Stomach (tissue), 9 donors: Measurements from ENCODE around the gene THSD4. TPM values are rescaled to one million over a fixed set of nuclear protein-coding genes. Genes with fewer than 3 reads are reported as not detected.

Experiments used
- DNase-seq, 2 donors: peaks; one replicate each; pipeline versions ENCODE4 v3.0.0 to v3.0.0-alpha.2; 2013 to 2019
- H3K27ac ChIP-seq, 5 donors: fragments of 200-600 bp in 4 of 5; sonication (generic) in 4 of 5; one replicate each; pipeline ENCODE4 v1.5.1; 2013 to 2019; ENCODE audit warnings: mild to moderate bottlenecking in 1 of 5, moderate library complexity in 1 of 5
- H3K27me3 ChIP-seq, 3 donors: fragments of 200-600 bp; sonication (generic); one replicate each; pipeline ENCODE4 v1.5.1; 2017 to 2019; ENCODE audit warnings: mixed run types in 1 of 3
- H3K36me3 ChIP-seq, 4 donors: fragments of 200-600 bp; sonication (generic); 1 replicate in 3 of 4; 2 replicates in 1 of 4; pipeline ENCODE4 v1.5.1; 2016 to 2019
- H3K4me1 ChIP-seq, 4 donors: fragments of 200-600 bp; sonication (generic); one replicate each; pipeline ENCODE4 v1.5.1; 2016 to 2019
- H3K4me3 ChIP-seq, 4 donors: fragments of 200-600 bp; sonication (generic) in 3 of 4; one replicate each; pipeline ENCODE4 v1.5.1; 2016 to 2019; ENCODE audit warnings: mild to moderate bottlenecking in 1 of 4
- H3K9me3 ChIP-seq, 4 donors: fragments of 200-600 bp; sonication (generic); one replicate each; pipeline ENCODE4 v1.5.1; 2016 to 2019
- CTCF ChIP-seq, 7 experiments: fragments of 450-650 bp in 4 of 7; fragments of 200-600 bp in 3 of 7; sonication (generic) in 3 of 7; IDR thresholded peaks; one replicate each; pipeline ENCODE4 v1.5.1; 2016 to 2019; ENCODE audit warnings: antibody characterized with exemption in 7 of 7, control low read depth in 2 of 7, mild to moderate bottlenecking in 1 of 7
- EP300 ChIP-seq: sonication (generic); formaldehyde crosslinking; IDR thresholded peaks from one replicate; pipeline ENCODE4 v1.6.1; 2017; ENCODE audit warnings: antibody characterized with exemption
- POLR2A ChIP-seq, 4 donors: fragments of 450-650 bp; IDR thresholded peaks; one replicate each; pipeline ENCODE4 v1.6.1; 2016; ENCODE audit warnings: antibody characterized with exemption in 4 of 4, control low read depth in 2 of 4, mild to moderate bottlenecking in 1 of 4, moderate library complexity in 1 of 4
- POLR2AphosphoS5 ChIP-seq, 3 donors: sonication (generic); formaldehyde crosslinking; IDR thresholded peaks; one replicate each; pipeline ENCODE4 v1.6.1; 2016; ENCODE audit warnings: antibody characterized with exemption in 3 of 3
- WGBS, 5 donors: extraction: QIAGEN DNeasy Blood & Tissue Kit in 3 of 5; methylation state at CpG; one replicate each; pipeline versions ENCODE4 v1.1.5 to v1.1.7; 2013 to 2018; 5-methylcytosine and 5-hydroxymethylcytosine counted together
- intact Hi-C: fragments of 100-400 bp; cut with DNase I; formaldehyde crosslinking; loops from one replicate; pipeline ENCODE4 v1.15.1; 2023; ENCODE audit warnings: low total_unique reads
- polyA plus RNA-seq, 3 donors: library from polyadenylated mRNA; stranded (reverse); fragments of 200-250 nt; gene quantifications; one replicate each; pipeline ENCODE4 v1.2.3, GENCODE V29; 2013
- total RNA-seq, 5 donors: library from RNA; depleted of rRNA; stranded (reverse); fragments of >200 nt; gene quantifications; one replicate each; pipeline versions ENCODE4 v1.1.0 to v1.2.3, GENCODE V29; 2014 to 2016
- donor health status: healthy with polysubstance abuse.
- donor health status: Bipolar disorder and iron deficiency.
- donor health status: healthy.

THSD4 gene
- total and polyA plus RNA-seq, 8 donors, result 1.8 to 79.4 (median 22.0) TPM

- H3K9me3 ChIP-seq, result no peaks in the 10 kb centered on the region
- intact Hi-C loops, result no loop called here
- peak overlapping the region; percentile 63 to 78 (median 65) for H3K27ac ChIP-seq
These were observed 592.2 kb downstream of the THSD4 start for GRCh38 chr15:71707230-71708050.

GRCh38 chr15:71708051-71708429 is 592.8 kb downstream of the THSD4 start:
- 32 to 60% (median 41%) methylated on average over 4 of the region's 4 CpGs for WGBS, 5 donors
- no peak for TF ChIP-seq POLR2AphosphoS5 (IDR thresholded peaks at IDR 0.05)
- Histone ChIP-seq H3K36me3 (no peaks in the 10 kb centered on the region), H3K4me3 (no peak overlapping the region), H3K4me1 (peaks cover 37 to 64% (median 56%) of the 10 kb centered on the region in 4 donors), H3K9me3 (no peaks in the 10 kb centered on the region), H3K27ac (peak overlapping the region; percentile 63 to 78 (median 65)), H3K27me3 (no peaks in the 10 kb centered on the region)
- intact Hi-C loops, result no loop called here
- DNase-seq, result peak in 1 of 2 donors; percentile 26

More at GRCh38 chr15:71707230-71708050, 592.2 kb downstream of the THSD4 start:
- no peaks in the 10 kb centered on the region for H3K27me3 ChIP-seq
- TF ChIP-seq POLR2AphosphoS5 (IDR thresholded peaks at IDR 0.05) (peak; percentile 6 to 55 (median 14)), CTCF (IDR thresholded peaks at IDR 0.05) (no peak)
- DNase-seq, result peak in 1 of 2 donors; percentile 51
- WGBS, 5 donors, result 12 to 30% (median 25%) methylated on average over 5 of the region's 5 CpGs
- no peaks in the 10 kb centered on the region for H3K36me3 ChIP-seq
- no peak overlapping the region for H3K4me3 ChIP-seq
- peaks cover 37 to 64% (median 53%) of the 10 kb centered on the region in 4 donors for H3K4me1 ChIP-seq

GRCh38 chr15:71708741-71709140 is 593.5 kb downstream of the THSD4 start:
- no peaks in the 10 kb centered on the region for H3K36me3 ChIP-seq
- H3K4me1 ChIP-seq, result peaks cover 37 to 64% (median 56%) of the 10 kb centered on the region in 4 donors
- H3K27ac ChIP-seq, result peak overlapping the region; percentile 56 to 78 (median 63)
- no peak overlapping the region for H3K4me3 ChIP-seq
- no peaks in the 10 kb centered on the region for H3K27me3 ChIP-seq
- 64 to 74% (median 67%) methylated on average over 11 of the region's 11 CpGs for WGBS, 5 donors
- no peak for TF ChIP-seq CTCF (IDR thresholded peaks at IDR 0.05)
- TF ChIP-seq POLR2AphosphoS5 (IDR thresholded peaks at IDR 0.05), result no peak
- no peak for TF ChIP-seq POLR2A (IDR thresholded peaks at IDR 0.05)
- TF ChIP-seq EP300, result no peak
- DNase-seq, result peak in 1 of 2 donors; percentile 51
- intact Hi-C loops, result no loop called here
- no peaks in the 10 kb centered on the region for H3K9me3 ChIP-seq

GRCh38 chr15:71709808-71710418 is 594.6 kb downstream of the THSD4 start:
- peaks cover 37 to 63% (median 56%) of the 10 kb centered on the region in 4 donors for H3K4me1 ChIP-seq
- intact Hi-C loops, result no loop called here

More at GRCh38 chr15:71709808-71710418, 594.6 kb downstream of the THSD4 start:
- no peaks in the 10 kb centered on the region for H3K9me3 ChIP-seq
- no peaks in the 10 kb centered on the region for H3K36me3 ChIP-seq
- 75 to 90% (median 81%) methylated on average over 3 of the region's 3 CpGs for WGBS, 5 donors
- no peak for DNase-seq
- H3K27me3 ChIP-seq, result no peaks in the 10 kb centered on the region
- H3K4me3 ChIP-seq, result no peak overlapping the region
- H3K27ac ChIP-seq, result peak overlapping the region in 2 of 5 donors; percentile 15 to 78
- TF ChIP-seq EP300, result no peak
- no peak for TF ChIP-seq POLR2A (IDR thresholded peaks at IDR 0.05)
- no peak for TF ChIP-seq CTCF (IDR thresholded peaks at IDR 0.05)
- no peak for TF ChIP-seq POLR2AphosphoS5 (IDR thresholded peaks at IDR 0.05)
